GM19328 (cell line): ENCODE results near the gene CFAP73.
"Not testable (repeated sequence)": the region's sequence is repeated elsewhere in the genome, so short reads cannot be mapped to it uniquely, and the experiment has no call there.

Source experiments
- ATAC-seq: cut with Tn5 transposase; IDR thresholded peaks from one replicate; pipeline ENCODE4 v1.9.1; 2021; ENCODE audit warnings: mild to moderate bottlenecking, moderate library complexity; ENCODE audit not compliant: unreplicated experiment

CFAP73 gene

DNA sequence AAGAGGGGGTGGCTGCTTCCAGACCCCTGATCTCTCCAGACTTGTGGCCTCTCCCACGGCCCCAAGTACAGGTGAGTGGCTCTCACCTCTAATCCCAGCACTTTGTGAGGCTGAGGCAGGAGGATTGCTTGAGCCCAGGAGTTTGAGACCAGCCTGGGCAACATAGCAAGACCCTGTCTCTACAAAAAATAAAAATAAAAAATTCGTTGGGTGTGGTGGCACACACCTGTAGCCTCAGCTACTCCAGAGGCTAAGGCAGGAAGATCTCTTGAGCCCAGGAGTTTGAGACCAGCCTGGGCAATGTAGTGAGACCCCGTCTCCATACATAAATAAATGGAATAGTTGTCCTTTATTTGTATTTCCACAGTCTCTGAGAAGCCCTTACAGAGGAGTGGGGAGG is 7.8 kb upstream of the CFAP73 start:
- not testable (repeated sequence) for ATAC-seq

DNA sequence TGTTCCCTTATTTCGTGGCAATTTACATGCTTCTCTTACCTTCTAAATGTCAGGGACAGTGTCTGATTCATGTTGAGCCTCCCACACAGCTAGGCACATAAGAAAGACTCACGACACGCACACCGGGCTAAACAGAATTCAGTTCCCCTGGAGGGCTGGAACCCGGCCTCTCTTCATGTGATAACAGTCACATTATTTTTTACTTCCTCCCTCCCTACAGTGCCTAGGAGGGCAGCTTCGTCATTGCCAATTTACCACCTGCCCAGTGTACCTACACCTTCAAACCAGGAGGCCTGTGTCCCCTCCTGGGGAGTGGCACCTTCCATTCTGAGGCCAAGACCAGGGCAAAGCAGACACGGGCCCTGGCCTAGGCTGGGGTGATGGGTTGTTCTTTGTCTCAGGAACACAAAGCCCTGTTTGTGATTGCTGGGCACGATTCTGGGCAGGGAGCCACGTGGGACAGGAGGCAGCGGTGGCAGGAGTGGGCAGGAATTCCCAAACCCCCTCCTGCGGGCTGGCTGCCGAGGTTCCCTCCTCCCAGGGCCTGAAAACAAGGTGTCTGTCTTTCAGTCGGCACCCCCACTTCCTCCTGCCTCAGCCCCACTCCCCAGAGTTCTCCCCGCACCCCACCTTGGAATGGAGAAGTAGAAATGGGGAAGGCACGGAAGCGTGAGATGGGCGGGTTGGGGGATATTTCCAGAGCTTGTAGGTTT is 7.2 kb upstream of the CFAP73 start:
- ATAC-seq: no peak

DNA sequence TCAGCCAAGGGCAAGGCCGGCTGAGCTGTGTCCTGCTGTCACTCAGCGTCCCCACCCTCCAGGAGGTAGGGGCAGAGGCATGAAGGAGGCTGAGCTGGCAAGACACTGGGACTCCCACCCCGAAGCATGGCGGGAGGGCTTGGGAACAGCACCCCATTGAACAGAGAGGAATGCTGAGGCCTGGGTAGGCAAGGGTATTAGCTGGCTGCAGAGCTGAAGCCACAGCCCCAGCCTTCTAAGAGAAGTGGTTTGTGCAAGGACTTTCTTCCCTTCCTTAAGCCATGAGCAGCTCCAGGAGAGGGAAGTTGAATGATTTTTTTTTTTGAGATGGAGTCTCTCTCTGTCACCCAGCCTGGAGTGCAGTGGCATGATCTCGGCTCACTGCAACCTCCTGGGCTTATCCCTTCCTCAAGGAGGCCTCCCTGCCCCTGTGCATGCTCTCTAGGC is 6.6 kb upstream of the CFAP73 start:
- no peak for ATAC-seq

DNA sequence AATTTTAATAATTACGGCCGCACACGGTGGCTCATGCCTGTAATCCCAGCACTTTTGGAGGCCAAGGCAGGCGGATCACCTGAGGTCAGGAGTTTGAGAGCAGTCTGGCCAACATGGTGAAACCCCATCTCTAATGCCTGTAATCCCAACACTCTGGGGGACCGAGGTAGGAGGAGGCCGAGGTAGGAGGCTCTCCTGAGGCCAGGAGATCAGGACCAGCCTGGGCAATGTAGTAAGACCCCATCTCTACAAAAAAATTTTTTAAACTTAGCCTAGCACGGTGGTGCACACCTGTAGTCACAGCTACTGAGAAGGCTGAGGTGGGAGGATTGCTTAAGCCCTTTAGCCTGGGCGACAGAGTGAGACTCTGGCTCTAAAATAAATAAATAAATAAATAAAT is 5.6 kb upstream of the CFAP73 start:
- no peak for ATAC-seq

DNA sequence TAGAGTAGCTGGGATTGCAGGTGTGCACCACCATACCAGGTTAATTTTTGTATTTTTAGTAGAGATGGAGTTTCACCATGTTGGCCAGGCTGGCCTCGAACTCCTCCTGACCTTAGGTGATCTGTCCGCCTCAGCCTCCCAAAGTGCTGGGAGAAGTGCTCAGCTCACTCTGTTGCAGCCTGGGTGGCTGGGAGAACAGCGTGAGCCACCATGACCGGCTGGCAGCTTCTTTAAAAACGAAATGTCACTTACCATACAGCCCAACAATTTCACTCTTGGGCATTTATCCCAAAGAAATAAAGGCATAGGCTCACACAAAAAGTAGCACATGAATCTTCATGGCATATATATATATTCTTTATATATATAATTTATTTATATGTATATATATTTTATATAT is 4.7 kb upstream of the CFAP73 start:
- no peak for ATAC-seq

DNA sequence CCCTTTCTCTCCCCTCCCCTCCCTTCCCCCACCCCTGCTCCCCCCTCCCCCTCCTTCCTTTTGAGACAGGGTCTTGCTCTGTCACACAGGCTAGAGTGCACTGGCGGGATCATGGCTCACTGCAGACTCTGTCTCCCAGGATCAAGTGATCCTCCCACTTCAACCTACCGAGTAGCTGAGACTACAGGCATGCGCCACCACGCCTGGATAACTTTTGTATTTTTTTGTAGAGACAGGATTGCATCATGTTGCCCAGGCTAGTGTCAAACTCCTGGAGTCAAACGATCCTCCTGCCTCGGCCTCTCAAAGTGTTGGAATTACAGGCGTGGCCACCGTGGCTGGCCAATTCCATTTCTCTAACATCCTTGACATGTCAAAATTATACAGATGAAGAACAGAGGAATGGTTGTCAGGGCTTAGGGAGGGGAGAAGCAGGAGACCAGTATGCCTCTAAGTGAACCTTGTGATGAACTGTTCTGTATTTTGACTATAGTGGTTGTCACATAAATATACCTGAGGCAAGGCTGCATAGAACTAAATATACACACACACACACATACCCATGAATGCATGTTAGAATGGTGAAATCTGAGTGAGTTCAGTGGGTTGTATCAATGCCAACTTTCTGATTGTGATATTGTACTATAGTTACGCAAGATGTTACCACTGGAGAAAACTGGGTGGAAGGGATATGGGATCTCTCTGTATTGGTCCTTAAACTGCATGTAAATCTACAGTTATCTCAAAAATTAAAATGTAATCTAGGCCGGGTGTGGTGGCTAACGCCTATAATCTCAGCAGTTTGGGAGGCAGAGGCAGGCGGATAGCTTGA is 3.6 kb upstream of the CFAP73 start:
- no peak for ATAC-seq

DNA sequence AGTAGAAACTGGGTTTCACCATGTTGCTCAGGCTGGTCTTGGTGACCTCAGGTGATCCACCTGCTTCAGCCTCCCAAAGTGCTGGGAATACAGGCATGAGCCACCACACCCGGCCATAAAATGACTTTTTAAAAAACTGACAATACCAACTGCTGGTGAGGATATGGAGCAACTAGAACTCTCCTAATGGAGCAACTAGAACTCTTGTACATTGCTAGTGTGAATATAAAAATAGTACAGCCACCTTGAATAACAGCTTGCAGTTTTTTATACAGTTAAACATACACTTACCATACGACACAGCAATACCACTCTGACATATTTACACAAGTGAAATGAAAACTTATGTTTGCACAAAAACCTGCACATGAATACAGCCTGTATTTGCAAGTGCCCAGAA is 2.5 kb upstream of the CFAP73 start:
- ATAC-seq: no peak

DNA sequence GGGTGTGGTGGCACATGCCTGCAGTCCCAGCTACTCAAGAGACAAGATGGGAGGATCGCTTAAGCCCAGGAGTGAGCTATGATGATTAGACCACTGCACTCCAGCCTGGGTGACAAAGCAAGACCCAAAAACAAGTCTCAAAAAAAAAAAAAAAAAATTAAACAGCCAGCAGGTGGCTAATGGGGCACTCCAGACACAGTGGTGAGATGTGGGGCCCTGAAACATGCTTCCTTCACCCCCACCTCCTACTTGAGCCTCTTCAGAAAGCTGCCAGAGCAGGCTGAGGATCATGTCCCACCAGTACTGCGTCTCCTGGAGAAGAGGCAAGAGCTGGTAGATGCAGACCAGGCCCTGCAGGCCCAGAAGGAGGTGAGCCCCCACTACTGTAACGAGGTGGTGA is 2.1 kb downstream of the CFAP73 start:
- no peak for ATAC-seq

DNA sequence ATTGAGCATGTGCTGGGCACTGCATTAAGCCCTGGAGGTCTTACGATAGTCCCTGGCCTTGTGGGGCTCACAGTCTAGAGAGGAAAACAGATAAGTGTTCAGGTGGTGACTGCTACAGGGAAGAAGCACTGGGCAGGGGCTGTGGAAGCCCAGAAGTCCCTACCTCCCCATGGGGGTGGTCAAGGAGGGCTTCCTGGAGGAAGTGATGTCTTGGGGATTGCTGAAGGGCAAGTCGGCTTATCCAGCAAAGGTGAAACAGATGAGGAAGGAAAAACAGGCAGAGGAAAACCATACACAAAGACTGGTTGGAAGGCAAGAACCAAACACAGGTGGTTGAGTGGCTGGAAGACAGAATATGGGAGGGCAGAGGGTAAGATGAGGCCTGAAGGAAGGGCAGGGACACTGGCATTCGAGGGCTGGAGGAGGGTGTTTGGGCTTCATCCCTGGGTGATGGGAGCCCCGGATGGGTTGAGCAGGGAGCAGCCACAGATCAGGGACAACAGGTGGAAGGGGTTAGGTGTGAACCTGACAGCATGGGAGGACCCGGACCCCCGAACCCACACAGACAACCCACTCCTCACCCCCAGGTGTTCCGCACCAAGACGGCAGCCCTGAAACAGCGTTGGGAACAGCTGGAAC is 2.8 kb downstream of the CFAP73 start:
- no peak for ATAC-seq

DNA sequence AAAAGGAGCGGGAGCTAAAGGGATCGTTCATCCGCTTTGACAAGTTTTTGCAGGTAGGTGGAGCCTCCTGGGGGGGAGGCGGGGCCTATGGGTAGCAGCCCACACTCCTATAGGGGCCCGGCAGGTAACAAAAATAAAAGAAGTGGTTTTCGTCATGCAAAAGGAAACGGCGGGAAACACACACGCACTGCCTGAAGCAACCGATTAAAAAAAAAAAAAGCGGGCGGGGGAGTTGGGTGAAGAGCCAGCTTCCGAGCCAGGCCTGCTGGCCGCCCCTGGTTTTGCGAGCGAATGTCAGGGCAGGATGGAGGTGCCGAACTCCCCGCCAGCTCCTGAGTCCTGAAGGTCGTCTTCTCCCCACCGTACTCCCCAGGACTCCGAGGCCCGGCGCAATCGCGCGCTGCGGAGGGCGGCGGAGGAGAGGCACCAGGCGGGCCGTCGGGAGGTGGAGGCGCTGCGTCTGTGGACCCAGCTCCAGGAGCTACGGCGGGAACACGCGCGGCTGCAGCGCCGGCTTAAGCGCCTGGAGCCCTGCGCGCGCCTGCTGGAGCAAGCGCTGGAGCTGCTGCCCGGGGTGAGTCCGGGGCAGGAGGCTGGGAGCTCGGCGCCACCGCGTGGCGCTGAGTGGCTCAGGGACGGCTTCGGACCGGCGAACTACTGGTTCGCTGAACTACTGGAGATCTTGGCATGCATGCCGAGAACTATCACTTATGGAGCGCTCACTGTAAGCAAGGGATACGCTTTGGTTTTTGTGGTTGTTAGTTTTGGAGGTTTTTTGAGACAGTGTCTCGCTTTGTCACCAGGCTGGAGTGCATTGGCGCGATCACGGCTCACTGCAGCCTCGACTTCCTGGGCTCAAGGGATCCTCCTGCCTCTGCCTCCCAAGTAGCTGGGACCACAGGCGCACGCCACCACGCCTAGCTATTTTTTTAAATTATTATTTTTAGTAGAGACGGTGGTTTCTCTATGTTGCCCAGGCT is 3.6 kb downstream of the CFAP73 start:
- no peak for ATAC-seq

DNA sequence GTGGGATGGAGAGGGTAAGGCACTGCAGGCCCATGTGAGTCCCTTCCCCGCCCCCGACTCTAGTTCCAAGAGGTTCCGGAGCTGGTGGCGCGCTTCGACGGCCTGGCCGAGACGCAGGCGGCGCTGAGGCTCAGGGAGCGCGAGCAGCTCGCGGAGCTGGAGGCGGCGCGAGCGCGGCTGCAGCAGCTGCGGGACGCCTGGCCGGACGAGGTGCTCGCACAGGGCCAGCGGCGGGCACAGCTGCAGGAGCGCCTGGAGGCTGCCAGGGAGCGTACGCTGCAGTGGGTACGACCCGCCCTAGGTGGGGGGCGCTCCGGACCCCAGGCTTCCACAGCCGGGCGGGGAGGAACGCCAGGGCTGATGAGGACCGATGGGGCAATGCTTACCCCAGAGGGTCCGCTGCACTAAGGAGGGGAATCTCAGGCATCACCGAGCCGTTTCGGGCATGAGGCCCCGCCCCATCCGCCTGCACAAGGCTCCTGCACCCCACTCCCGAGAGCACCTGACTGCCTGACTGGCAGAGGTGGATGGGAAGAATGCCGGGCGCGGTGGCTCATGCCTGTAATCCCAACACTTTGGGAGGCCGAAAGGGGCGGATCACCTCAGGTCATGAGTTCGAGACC is 4.9 kb downstream of the CFAP73 start:
- ATAC-seq: no peak

DNA sequence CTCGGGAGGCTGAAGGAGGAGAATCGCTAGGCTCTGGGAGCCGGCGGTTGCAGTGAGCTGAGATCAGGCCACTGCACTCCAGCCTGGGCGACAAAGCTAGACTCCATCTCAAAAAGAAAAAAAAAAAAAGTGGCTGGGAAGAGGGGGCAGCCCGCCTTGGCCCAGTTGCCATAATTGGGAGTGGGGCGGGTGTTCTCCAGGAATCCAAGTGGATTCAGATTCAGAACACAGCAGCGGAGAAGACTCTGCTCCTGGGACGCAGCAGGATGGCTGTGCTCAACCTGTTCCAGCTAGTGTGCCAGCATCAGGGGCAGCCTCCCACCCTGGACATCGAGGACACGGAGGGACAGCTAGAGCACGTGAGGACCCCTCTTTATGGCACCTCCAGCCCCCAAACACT is 5.5 kb downstream of the CFAP73 start:
- no peak for ATAC-seq

DNA sequence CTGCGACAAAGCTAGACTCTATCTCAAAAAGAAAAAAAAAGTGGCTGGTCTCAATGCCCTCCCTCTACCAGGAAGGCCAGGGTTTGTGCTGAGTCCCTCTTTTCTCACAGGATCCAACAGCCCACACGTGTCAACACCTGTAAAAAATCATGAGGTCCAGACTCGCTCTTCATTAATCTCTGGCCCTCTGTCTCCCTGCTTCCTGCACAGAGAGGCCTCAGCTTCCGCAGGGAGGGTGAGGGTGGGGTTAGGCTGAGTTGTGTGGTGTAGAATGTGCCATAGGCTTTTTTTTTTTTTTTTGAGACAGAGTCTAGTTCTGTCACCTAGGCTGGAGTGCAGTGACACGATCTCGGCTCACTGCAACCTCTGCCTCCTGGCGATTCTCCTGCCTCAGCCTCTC is 6.1 kb downstream of the CFAP73 start:
- no peak for ATAC-seq

DNA sequence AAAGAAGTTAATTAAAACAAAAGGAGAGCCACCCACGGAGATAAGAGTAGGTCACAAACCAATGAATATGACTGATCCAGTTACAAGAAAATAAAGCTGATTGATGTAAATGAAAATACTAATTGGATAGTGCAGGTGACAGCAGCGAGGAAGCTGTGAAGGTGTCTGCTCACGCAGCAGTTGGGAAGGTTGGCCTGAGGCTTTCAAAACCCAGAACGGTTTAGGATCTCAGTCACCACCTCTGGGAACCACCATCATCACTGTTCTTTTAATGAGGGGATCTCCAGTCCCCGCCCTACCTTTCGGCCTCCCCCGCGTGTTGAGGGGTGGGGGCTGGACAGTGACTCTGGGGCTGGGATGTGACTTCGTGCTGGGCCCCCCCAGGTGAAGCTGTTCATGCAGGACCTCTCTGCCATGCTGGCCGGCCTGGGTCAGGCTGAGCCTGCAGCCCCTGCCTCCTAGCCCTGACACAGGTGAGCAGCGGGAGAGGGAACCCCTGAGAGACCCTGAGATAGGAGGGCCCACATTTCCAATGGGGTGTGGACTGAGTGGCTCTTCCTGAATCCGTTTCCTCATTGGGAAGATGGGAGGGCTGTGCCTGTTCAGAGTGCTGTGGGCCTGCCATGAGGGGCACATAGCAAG is 7.8 kb downstream of the CFAP73 start:
- no peak for ATAC-seq

DNA sequence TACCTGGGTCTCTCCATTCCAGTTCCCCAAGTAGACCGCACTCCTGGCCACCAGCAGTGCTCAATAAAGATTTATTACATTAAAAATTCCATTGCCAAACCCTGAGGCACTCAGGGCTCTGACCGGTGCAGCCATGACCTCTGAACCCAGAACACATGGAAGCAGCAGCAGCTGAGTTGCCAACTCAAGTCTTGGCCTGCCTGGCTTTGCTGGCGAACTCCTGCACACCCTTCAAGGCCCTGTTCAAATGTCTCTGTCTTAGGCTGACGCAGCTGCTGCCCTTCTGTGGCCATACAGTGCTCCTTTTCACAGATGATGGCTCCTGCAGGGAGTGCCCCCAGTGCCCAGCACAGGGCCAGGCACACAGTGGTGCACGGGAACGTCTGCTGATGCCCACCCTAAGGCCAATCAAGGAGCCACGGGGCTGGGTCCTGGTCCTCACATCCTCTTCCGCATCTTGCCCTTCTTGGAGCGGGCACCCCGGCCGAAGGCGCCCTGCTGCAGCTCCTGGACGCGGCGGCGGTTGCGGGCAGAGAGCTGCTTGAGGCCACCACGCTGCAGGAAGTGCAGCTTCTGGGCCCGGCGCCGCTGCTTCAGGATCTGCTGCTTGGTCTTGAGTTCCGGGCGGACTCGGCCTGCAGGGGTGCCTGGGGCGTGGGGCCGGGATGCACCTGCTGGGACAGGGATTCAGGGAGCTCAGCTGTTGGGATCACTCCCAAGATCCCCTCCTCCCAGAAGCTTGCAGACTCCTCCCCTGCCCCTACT is 9.1 kb downstream of the CFAP73 start:
- no peak for ATAC-seq

DNA sequence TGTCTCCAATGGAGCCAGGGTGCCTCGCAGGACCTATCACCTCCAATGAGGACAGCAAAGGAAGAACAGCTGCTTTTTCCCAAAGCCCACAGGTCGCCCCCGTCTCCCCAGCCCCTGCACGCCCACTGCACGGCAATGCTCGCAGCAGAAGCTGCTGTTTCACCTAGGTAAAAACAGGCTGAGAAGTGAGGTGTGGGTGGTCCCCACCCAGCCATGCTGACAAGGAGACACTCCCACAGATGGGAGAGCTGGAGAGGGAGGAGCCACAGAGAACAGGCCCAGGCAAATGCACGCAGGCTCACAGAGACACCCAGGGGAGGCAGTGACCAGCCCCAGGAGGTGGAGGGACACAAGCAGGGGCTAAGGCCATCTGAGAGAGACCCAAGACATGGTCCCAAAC is 10.4 kb downstream of the CFAP73 start:
- ATAC-seq: no peak

DNA sequence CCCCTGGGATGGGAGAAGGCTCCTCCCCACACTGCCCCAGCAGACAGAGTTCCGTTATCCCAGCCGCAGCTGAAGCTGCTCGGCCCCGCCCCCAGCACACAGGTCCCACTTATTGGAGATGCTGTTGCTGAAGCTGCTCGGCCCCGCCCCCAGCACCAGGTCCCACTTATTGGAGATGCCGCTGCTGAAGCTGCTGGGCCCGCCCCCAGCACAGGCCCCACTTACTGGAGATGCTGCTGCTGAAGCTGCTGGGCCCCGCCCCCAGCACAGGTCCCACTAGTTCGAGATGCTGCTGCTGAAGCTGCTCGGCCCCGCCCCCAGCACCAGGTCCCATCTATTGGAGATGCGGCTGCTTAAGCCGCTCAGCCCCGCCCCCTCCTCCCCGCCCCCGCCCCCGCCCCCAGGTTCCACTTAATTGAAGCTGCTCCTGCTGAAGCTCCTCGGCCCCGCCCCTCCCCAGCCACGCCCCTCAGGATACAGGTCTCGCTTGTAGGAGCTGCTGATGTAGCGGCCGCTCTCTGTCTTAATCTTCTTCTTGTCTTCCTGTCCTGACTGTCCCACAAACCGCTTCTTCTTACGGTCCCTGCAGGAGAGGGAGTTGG is 12.0 kb downstream of the CFAP73 start:
- no peak for ATAC-seq

DNA sequence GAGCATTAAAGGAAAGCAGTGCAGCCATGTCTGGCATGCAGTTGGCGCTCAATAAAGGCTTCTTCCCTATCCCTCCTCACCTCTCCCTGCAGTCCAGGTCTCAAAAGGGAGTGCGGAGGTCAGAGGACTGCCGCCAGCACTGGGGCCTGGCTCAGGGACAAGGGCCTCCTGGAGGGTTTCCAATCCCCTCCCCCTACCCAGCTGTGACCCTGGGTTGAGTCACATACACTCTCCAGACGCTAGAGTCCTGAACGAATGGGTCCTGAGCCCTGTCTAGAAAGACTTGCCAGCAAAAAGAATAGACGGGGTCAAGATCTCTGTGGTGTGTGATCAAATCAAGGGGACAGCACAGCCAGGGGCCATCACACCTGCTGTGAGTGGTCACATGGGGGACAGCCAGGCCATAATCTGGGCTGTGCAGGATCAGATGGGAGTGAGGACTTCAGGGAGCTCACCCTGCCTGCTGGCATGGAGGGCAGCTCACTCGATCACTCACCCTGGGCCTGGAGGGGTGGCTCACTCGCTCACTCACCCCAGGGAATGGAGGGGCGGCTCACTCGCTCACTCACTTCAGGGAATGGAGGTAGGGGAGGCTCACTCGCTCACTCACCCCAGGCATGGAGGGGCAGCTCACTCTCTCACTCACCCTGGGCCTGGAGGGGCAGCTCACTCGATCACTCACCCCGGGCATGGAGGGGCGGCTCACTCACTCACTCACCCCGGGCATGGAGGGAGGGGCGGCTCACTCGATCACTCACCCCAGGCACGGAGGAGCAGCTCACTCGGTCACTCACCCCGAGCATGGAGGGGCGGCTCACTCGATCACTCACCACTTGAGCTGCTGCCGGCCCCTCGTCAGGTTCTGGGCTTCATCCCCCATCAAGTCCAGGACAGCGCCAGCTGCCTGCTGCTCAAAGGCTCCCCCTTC is 12.8 kb downstream of the CFAP73 start:
- no peak for ATAC-seq
